Astrocyte (in vitro differentiated cells and primary cell): Measurements from ENCODE around the gene FHL3. TPM values are rescaled to one million over a fixed set of nuclear protein-coding genes. Genes with fewer than 3 reads are reported as not detected.

Experiments
- DNase-seq: peaks from one replicate; pipeline ENCODE4 v3.0.0-alpha.2; 2010; ENCODE audit warnings: low read depth
- FAIRE-seq: peaks from 2 replicates; lab custom pipeline; 2011; peaks lifted over from hg19 to GRCh38; lab: Jason Lieb, UNC
- H2AFZ ChIP-seq: 2 replicates; pipeline ENCODE4 v1.6.0; 2012; ENCODE audit warnings: low read depth, low read length, inconsistent platforms
- H3K27ac ChIP-seq: 2 replicates; pipeline ENCODE4 v1.5.1; 2011; ENCODE audit warnings: low read depth, low read length, inconsistent platforms
- H3K27me3 ChIP-seq: 2 replicates; pipeline ENCODE4 v1.6.0; 2011; ENCODE audit warnings: low read length, inconsistent platforms; ENCODE audit not compliant: insufficient read depth
- H3K36me3 ChIP-seq: 2 replicates; pipeline ENCODE4 v1.5.1; 2011; ENCODE audit warnings: low read length, inconsistent platforms; ENCODE audit not compliant: insufficient read depth
- H3K4me1 ChIP-seq: 2 replicates; pipeline ENCODE4 v1.5.1; 2011; ENCODE audit warnings: low read length, inconsistent platforms; ENCODE audit not compliant: insufficient read depth
- H3K4me2 ChIP-seq: 2 replicates; pipeline ENCODE4 v1.6.0; 2012; ENCODE audit warnings: low read length, inconsistent platforms
- H3K4me3 ChIP-seq: 2 replicates; pipeline ENCODE4 v1.5.1; 2011; ENCODE audit warnings: low read depth, mild to moderate bottlenecking, low read length, inconsistent platforms; ENCODE audit not compliant: insufficient read depth
- H3K79me2 ChIP-seq: 2 replicates; pipeline ENCODE4 v1.6.0; 2012; ENCODE audit warnings: mild to moderate bottlenecking, low read length, inconsistent platforms; ENCODE audit not compliant: insufficient read depth
- H3K9ac ChIP-seq: 2 replicates; pipeline ENCODE4 v1.6.0; 2012; ENCODE audit warnings: mild to moderate bottlenecking, low read length, inconsistent platforms
- H3K9me3 ChIP-seq: 2 replicates; pipeline ENCODE4 v1.5.1; 2012; ENCODE audit warnings: low read depth, mild to moderate bottlenecking, low read length, inconsistent platforms; ENCODE audit not compliant: insufficient read depth
- H4K20me1 ChIP-seq: 2 replicates; pipeline ENCODE4 v1.6.0; 2012; ENCODE audit warnings: low read length, inconsistent platforms; ENCODE audit not compliant: insufficient read depth
- H3K27ac Mint-ChIP-seq: one replicate; pipeline ENCODE4 v1.8.0; 2021; ENCODE audit warnings: mild to moderate bottlenecking, mixed read lengths; ENCODE audit not compliant: unreplicated experiment
- H3K27me3 Mint-ChIP-seq: one replicate; pipeline ENCODE4 v1.8.0; 2021; ENCODE audit warnings: low read depth, mixed read lengths; ENCODE audit not compliant: unreplicated experiment
- H3K36me3 Mint-ChIP-seq: one replicate; pipeline ENCODE4 v1.8.0; 2021; ENCODE audit warnings: low read depth, mixed read lengths; ENCODE audit not compliant: unreplicated experiment
- H3K4me1 Mint-ChIP-seq: one replicate; pipeline ENCODE4 v1.8.0; 2021; ENCODE audit warnings: low read depth, mixed read lengths; ENCODE audit not compliant: unreplicated experiment
- H3K4me3 Mint-ChIP-seq: one replicate; pipeline ENCODE4 v1.8.0; 2021; ENCODE audit warnings: mild to moderate bottlenecking, moderate library complexity, mixed read lengths; ENCODE audit not compliant: unreplicated experiment
- H3K9me3 Mint-ChIP-seq: one replicate; pipeline ENCODE4 v1.8.0; 2021; ENCODE audit warnings: mild to moderate bottlenecking, mixed read lengths; ENCODE audit not compliant: unreplicated experiment
- EZH2 ChIP-seq: IDR thresholded peaks from 2 replicates; pipeline ENCODE4 v1.6.1; 2012; ENCODE audit warnings: mild to moderate bottlenecking, low read length, inconsistent platforms; ENCODE audit not compliant: insufficient read depth
- total RNA-seq: library from RNA; stranded (reverse); gene quantifications from 2 replicates; pipeline ENCODE4 v1.2.1, GENCODE V29; 2021
- TF ChIP-seq, protein P1 (sequence below): IDR thresholded peaks from 2 replicates; pipeline ENCODE4 v1.5.1; 2011; ENCODE audit warnings: low read depth, mild to moderate bottlenecking, inconsistent platforms, low read length, moderate library complexity; ENCODE audit not compliant: insufficient read depth

Gene FHL3
- total RNA-seq, 1 donor from 2014 or later, result 107 TPM

DNA sequence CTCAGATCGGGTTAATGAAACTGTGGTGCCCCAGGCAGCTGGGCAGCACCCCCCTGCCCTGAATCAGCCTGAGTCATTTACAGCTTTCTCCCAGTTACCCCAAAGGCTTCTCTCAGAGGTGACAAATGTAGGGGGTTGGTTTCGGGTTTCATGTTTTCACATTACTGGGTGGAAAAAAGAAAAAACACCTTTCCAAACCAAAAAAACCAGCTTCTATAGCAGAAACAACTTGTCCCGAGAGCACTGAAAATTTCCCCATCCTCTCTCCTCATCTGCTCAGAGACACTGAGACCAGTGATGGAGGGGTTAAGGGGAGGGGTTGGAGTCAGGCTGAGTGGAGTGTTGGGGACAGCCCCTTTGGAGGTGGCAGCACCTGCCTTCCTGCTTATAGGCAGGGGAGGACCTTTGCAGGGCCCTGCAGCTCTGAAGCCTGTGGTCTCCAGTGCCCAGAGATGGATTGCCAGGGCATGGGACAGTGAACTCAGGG, 22.8 kb upstream of the FHL3 start:
- no peak overlapping the region for H3K4me2 ChIP-seq
- no peaks in the 10 kb centered on the region for H3K79me2 ChIP-seq
- no peaks in the 10 kb centered on the region for H3K27me3 Mint-ChIP-seq
- FAIRE-seq, result no peak
- peaks cover 25% of the 10 kb centered on the region for H3K36me3 ChIP-seq
- H3K4me1 ChIP-seq, result peaks cover 26% of the 10 kb centered on the region
- TF ChIP-seq, protein P1, sequence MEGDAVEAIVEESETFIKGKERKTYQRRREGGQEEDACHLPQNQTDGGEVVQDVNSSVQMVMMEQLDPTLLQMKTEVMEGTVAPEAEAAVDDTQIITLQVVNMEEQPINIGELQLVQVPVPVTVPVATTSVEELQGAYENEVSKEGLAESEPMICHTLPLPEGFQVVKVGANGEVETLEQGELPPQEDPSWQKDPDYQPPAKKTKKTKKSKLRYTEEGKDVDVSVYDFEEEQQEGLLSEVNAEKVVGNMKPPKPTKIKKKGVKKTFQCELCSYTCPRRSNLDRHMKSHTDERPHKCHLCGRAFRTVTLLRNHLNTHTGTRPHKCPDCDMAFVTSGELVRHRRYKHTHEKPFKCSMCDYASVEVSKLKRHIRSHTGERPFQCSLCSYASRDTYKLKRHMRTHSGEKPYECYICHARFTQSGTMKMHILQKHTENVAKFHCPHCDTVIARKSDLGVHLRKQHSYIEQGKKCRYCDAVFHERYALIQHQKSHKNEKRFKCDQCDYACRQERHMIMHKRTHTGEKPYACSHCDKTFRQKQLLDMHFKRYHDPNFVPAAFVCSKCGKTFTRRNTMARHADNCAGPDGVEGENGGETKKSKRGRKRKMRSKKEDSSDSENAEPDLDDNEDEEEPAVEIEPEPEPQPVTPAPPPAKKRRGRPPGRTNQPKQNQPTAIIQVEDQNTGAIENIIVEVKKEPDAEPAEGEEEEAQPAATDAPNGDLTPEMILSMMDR, result no peak
- TF ChIP-seq EZH2, result no peak
- no peaks in the 10 kb centered on the region for H3K9me3 ChIP-seq
- no peaks in the 10 kb centered on the region for H3K27me3 ChIP-seq
- H2AFZ ChIP-seq, result no peak overlapping the region
- peaks cover 23% of the 10 kb centered on the region for H4K20me1 ChIP-seq
- H3K9me3 Mint-ChIP-seq, result no peaks in the 10 kb centered on the region
- H3K4me3 Mint-ChIP-seq, result no peak overlapping the region
- peak overlapping the region; percentile 80 for H3K27ac Mint-ChIP-seq
- no peak overlapping the region for H3K9ac ChIP-seq
- H3K4me1 Mint-ChIP-seq, result peaks cover 39% of the 10 kb centered on the region
- H3K36me3 Mint-ChIP-seq, result peaks cover 8% of the 10 kb centered on the region
- no peak overlapping the region for H3K4me3 ChIP-seq
- DNase-seq, result no peak
- H3K27ac ChIP-seq, result no peak overlapping the region

DNA sequence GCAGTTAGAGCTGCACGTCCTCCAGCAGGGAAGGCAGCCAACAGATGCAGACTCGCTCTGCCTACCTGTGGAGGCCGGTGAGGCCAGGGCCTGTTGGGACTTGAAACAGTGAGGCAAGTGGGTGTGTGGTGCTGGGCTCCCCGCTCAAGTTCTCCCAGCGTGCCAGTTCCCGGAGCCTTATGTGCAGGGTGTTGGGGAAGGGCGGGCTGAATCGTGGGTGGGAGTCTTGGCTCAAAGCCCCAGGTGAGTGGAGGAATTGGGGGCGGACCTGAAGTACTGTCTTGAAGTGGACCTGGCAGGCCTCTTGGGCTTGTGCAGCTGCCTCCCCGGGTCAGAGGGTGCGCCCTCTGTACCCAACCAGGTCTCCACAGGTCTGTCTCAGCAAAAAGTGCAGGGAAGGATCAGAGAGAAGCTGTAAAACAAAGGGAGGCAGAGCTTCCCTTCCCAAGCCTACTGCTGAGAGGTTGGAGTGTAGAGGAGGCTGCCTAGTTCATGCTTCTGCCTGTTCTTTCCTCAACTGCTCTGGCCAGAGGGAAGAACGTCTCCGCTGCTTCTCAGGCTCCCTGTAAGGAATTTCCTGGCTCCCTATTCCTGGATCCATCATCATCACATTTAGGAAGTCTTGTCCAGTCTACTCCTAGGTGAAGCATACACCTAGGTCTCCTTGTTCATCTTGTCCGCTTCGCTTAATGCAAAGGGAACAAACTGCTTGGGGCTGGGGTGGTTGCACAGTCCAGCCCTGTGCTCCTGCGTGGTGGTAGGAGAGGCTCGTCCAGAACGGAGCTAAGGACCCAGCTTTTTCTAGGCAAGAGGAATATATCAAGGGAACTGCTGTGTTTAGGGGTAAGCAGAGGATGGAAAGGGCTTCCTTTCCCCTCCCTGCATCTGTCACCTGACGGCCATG, 22.1 kb upstream of the FHL3 start:
- FAIRE-seq (no peak), DNase-seq (no peak)
- no peak overlapping the region for H3K4me3 ChIP-seq
- Mint-ChIP-seq H3K27ac (peak overlapping the region; percentile 66), H3K36me3 (peaks cover 8% of the 10 kb centered on the region), H3K4me1 (peaks cover 39% of the 10 kb centered on the region), H3K27me3 (no peaks in the 10 kb centered on the region), H3K9me3 (no peaks in the 10 kb centered on the region), H3K4me3 (no peak overlapping the region)
- no peak overlapping the region for H3K27ac ChIP-seq
- TF ChIP-seq, protein P1, result no peak
- no peak for TF ChIP-seq EZH2
- no peaks in the 10 kb centered on the region for H3K79me2 ChIP-seq
- no peaks in the 10 kb centered on the region for H3K9me3 ChIP-seq
- H3K9ac ChIP-seq, result no peak overlapping the region
- no peak overlapping the region for H2AFZ ChIP-seq
- peaks cover 32% of the 10 kb centered on the region for H3K36me3 ChIP-seq
- H3K27me3 ChIP-seq, result no peaks in the 10 kb centered on the region
- H3K4me2 ChIP-seq, result no peak overlapping the region
- peaks cover 26% of the 10 kb centered on the region for H3K4me1 ChIP-seq
- peaks cover 27% of the 10 kb centered on the region for H4K20me1 ChIP-seq
